ENCODE data around the gene NEK6. TPM values are rescaled to one million over a fixed set of nuclear protein-coding genes. Genes with fewer than 3 reads are reported as not detected.

The NEK6 gene
- total RNA-seq, 2 donors from 2014 or later, result 56.9 to 62.7 TPM

DNA sequence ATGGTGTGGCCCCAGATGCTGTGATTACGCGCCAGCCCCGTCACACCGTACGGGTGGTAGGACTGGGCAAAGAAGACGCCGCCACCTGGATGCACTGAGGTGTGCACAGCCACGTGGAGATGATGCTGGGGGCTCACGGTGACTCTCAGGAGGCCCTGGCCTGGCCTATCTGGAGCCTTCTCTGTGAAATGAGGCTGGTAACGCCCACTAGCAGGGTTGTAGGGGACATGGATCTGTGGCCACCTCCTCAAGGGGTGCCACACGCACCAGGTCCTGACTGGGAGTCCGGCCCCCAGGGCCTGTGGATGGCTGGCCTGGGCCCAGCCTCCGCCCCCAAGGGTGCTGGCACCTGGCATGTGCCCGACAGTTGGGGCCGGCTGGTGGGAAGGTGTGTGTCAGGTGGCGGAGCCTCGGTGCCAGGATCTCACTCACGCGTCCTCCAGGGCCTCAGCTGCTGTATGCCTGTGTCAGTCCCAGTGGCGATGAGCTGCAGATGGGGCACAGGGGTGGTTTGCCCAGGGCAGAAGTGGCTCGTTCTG, 32.4 kb downstream of the NEK6 start:
- no peak for DNase-seq (ENCODE audit: low spot score)
- intact Hi-C loops (cut with DNase I), result loop anchor here in 1 of 2 donors (2.0 kb wide), 1 partner anchor 79 kb away; no protein-coding TSS in a partner anchor

DNA sequence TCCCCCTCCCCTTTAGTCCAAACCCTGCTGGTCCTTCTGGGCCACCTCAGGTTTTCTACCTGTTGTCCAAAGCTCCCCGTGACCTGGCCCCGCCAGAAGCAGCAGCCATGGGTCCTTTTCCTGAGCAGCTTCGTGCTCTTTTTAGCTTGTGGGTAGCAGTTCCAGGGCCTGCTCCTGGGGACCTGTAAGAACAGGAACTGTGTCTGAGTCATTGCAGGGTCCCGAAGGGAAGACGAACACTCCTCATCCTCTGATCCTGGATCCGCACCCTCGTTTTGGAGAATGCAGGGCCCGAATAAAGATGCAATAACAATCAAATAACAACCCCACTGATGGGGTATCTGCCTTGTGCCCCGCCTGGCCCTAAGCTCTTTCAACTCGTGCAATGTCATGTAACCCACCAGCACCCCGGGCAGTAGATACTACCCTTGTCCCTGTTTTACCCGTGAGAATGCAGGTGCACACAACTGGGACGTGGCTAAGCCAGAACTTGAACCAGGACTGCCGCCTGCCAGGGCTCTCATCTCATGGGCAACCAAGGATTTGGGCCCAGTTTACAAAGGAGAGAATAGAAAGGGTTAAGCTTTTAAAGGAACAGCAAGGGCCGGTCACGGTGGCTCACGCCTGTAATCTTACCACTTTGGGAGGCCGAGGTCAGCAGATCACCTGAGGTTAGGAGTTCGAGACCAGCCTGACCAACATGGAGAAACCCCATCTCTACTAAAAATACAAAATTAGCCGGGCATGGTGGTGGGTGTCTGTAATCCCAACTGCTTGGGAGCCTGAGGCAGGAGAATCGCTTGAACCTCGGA, 33.2 kb downstream of the NEK6 start:
- intact Hi-C loops (cut with DNase I), result loop anchor here in 1 of 2 donors (2.0 kb wide), 1 partner anchor 80 kb away; no protein-coding TSS in a partner anchor
- DNase-seq (ENCODE audit: low spot score), result no peak

DNA sequence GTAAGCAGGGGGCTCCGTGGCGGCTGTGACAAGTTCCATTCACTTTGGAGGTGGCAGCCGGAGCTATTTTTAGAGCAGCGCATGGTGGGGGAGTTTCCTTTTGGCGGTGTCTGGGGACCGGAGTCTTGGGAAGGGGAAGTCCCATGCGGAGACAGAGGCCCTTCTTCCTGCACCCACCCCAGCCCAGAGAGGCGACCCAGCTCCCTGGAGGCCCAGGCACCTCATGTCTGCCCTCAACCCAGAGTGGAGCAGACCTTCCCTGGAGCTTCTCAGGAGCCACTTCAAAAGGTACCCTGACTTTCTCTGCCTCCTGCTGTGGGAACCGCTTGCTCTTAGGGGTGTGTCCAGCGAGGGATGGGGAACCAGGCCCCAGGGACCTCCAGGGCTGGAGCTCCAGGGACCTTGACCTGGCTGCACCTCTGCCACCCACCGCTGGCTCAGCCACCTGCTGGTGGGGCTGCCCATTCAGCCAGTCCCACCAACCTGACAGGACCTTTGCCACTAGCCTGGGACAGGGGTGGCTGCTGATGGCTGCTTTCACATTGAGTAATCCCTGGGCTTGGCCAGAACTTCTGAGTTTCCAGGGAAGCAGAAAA, 34.1 kb downstream of the NEK6 start:
- no peak for DNase-seq (ENCODE audit: low spot score)
- intact Hi-C loops (cut with DNase I), result loop anchor here in 1 of 2 donors (2.0 kb wide), 1 partner anchor 81 kb away; no protein-coding TSS in a partner anchor

DNA sequence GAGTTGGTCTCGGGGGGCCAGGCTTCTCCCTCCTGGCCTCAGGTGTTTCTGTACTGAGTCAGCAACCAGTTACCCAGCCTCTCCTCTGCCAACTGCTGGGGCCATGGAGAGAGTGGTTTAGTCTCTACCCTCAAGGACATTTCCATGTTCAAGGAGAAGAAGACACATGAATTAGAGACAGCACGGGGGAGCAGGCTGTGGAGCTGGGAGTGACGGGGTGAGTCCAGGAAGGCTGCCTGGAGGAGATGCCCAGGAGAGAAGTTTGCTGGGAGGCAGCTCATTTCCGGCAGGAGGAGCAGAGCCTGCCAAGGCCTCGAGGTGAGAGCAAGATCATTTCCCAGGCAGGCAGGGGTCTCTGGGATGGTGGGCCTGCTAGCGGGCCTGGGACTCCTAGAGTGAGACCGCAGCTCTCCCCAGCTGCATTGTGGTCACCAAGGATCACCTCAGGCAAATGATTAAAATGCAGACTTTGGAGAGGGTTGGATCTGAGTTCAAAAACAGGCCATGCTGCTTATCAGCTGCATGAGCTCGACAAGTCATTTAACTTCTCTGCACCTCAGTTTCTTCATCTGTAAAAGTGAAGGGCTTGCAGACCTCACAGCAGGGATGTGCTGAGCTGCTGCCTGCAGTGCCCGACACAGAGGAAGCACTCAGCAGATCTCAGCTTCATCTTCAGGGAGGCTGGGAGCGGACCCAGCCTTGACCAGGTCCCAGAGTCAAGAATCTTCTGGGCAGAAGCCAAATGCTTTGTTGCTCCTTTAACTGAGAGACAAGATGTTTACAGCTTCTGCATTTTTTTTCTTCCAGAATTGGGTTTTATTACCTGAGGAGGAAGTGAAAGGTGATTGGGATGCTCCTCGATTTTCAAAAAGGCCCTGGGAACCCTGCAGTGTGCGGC, 35.2 kb downstream of the NEK6 start:
- intact Hi-C loops (cut with DNase I), result no loop called here
- no peak for DNase-seq (ENCODE audit: low spot score)

DNA sequence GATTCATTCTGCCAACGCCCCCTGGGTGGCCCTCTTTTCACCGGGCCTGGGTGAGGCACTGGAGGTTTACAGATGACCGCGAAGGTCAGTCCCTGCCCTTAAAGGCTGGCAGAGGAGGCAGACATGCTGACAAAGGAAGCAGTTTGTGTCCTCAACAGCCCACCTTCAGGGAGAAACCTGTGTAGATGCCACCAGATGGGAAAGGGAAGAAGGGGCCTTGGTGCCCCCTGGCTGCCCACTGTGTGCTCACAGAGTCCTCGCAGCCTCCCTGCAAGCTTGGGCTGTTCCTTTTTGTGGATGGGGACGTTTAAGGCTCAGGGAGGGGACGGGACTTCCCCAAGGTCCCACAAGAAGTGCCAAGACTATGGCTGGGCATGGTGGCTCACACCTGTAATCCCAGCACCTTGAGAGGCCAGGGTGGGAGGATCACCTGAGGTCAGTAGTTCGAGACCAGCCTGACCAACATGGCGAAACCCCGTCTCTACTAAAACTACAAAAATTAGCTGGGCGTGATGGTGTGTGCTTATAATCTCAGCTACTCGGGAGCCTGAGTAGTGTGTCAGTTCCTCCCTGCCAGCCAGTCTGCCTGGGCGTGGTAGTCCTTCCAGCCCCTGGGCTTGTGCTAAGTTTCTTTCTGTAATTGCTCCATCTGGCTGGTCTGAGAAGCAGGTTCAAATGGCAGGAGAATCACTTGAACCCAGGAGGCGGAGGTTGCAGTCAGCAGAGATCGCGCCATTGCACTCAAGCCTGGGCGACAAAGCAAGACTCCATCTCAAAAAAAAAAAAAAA, 36.2 kb downstream of the NEK6 start:
- intact Hi-C loops (cut with DNase I), result loop anchor here in 1 of 2 donors (2.0 kb wide), 1 partner anchor 73 kb away; no protein-coding TSS in a partner anchor
- no peak for DNase-seq (ENCODE audit: low spot score)

DNA sequence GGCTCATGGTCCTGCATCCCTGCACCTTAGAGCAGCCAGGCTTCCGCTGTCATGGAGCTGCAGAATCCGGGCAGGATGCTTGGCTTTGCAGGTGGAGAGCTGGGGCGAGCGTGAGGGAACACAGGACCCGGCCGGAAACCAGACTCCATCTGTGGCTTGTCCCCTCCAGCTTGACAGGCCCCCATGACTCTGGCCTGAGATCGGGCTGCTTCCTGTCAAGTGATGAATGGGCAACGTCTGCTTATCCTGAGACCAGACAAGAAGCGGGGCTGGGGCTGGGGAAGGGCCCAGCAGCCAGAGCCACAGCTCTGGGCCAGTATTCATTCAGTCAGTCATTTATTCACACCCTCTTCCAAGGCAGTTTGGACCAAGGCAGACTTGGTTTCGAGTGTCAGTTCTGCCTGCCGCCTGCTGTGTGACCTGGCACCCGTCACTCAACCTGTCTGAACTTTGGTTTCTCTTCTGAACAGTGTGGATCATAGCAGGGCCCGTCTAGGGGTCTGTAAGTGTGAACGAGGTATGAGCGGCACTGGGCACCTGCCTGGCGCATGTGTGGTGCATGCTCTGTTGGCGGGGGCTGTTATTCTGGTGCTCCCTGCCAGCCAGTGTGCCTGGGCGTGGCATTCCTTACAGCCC, 37.5 kb downstream of the NEK6 start:
- intact Hi-C loops (cut with DNase I), result loop anchor here in 1 of 2 donors (2.0 kb wide), 1 partner anchor 72 kb away; no protein-coding TSS in a partner anchor
- no peak for DNase-seq (ENCODE audit: low spot score)

DNA sequence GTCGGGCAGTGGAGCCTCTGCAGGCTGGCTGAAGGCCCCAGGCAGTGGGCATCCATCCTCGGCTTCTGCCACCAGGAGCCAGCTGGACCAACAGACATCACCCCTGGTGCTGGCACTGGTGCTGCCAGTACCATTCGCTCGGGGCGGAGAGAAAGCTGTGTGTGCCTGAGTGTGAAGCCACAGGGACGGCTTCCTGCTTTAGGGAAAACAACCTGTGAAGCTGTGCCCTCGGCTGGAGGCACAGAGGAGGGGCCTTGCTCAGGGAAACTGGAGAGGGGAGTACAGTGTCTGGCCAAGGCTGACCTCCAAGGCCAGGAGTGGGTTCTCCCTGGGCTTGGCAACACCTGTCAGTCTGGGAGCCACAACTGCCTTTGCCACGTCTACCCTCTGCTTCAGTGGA, 38.3 kb downstream of the NEK6 start:
- intact Hi-C loops (cut with DNase I), result no loop called here

DNA sequence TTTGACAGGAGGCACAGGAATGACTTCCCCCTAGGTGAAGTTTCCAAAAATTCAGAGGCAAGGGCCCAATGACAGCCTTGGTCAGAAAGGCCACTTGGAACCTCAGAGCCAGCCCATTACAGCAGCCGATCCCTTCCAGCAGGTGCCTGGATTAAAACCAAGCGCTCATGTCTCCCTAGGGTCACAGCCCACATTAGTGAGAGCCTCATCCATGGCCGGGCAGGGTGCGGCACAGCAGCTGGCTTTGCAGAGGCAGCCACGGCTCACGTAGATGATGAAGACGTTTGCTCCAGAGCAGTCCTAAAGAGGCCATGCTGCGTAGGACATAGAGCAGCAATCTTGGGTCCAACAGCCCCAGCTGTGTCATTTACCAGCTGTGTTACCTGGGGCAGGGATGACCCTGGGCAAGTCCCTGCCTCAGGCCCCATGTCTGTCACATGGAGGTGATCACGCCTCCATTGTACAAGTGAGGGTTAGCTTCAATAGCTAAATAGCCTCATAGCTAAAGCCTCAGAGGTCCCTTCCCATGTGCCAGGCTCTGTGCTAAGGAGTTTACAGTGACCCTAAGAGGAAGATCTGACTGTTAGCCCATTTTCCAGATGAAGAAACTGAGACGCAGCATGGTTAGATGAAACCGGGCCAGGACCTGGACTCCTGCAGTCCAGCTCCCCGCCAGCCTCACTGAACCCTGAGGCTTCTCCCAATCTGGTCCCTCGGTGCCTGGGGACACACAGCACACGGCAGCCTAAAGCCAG, 39.2 kb downstream of the NEK6 start:
- intact Hi-C loops (cut with DNase I), result no loop called here
- DNase-seq (ENCODE audit: low spot score), result no peak

More for the DNA sequence above, 38.3 kb downstream of the NEK6 start:
- no peak for DNase-seq (ENCODE audit: low spot score)

DNA sequence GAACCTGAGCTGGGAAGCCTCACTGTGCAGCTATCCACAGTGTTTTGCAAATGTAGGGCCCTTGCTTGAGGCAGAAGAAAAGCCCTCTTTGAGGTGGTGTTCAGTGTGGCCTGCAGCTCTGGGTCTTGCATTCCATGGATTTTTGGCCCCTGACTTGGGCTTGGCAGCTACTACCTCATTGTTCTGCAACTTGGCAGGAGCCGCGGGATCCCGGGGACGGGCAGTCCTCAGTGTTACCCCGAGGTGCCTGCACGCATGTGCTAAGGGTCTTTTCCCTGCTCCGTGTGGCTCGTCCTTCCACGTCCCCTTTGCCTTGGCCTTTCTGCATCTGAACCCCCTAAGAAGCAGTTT, 39.8 kb downstream of the NEK6 start:
- intact Hi-C loops (cut with DNase I), result no loop called here
- no peak for DNase-seq (ENCODE audit: low spot score)

DNA sequence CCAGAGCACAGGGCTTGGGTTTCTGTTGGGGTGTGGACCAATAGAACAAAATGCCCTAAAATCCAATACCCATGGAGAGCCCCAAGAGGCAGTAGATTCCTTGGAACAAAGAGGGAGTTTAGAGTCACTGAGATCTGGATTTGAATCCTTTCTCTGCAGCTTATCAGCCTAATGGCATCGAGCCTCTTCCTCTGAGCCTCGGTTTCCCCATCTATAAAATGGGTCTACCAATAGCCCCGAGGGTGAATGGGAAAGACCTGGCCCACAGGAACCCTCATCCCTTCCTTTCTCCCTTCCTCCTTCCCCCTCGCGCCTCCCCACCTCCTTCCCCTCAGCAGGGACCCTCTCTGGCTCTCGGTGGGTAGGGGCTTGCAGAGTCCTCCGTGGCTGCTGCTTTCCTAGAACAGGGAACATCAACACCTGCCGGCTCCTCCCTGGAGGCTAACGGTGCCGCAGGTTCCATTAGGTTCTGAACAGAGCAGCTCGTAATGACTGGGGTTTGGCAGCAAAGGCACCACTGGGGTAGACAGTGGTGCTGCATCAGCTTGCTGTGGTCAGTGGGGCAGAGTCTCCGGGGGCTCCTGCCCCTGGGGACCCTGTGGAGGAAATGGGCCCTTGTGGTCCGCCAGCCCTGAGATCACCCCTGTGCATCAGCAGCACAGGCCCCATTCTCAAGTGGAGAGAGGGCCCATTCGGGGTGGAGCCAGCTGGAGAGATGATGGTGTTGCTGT, 40.3 kb downstream of the NEK6 start:
- DNase-seq (ENCODE audit: low spot score), result no peak
- intact Hi-C loops (cut with DNase I), result no loop called here

DNA sequence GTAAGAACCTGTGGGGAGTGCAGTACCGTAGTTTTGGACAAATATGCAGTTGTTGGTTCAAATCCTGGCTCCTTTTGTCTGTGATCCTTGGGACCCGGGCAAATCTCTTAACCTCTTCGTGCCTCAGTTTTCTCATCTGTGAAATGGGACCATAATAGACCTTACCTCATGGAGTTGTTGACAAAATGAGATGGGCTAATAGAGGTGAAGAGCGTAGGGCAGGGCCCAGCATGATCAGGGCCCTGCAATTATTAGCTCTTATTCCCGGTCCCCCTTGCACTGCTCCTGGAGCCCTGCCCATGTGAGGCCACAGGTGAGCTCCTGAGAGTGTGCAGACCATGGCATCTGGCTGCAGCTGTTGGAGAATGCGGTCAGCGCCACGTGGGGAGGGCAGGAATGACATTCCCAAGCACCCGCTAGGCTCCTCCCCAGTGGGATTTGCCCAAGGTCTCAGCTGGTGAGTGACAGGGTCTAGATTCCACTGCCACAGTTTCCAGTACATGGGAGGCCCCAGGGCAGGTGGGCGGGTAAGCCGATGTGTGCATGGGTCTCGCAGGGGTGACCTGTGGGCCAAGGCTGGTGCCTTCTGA, 41.0 kb downstream of the NEK6 start:
- DNase-seq (ENCODE audit: low spot score), result no peak
- intact Hi-C loops (cut with DNase I), result no loop called here

DNA sequence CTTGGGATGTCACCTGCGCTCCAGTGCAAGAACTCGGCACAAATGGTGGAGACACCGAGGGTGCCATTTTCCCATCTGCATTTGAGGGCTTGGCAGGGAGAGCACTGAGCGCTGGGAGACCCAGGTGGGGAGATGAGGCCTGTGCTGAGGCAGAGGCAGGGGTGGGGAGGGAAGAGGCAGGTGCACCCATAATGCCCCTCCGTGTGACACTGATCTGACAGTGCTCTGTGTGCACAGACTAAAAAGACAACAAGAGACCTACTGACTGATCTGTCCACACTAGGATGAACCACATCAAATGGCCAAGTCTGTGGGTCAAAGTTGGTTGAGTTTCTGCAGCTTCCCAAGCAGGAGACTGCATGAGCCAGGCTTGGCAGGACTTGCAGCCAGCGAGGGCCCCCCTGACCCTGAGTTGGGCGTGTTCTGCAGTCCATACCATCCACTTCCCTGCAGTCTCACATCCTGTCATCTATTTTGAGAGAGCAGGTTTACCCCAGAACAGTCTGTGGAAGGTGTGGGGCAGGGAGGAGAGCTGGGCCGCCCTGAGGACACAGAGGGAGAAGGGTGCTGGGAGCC, 41.9 kb downstream of the NEK6 start:
- no peak for DNase-seq (ENCODE audit: low spot score)
- intact Hi-C loops (cut with DNase I), result no loop called here

DNA sequence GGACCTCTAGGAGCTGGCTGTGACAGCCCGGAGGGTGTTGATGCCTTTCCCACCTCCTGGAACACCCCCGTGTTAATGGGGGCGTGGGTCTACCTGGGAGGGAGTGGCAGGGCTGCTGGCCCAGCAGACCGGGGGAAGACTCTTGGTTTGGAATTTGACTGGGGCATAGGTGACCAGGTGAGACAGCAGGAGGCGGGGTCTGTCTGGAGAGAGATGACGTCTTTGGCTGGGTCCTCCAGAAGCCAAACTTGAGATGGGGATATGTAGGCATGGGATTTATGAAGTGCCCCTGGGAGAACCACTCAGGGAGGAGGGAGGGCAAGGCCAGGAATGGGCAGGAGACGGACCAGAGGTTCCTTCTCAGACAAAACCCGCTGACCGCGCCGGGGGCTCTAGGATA, 42.6 kb downstream of the NEK6 start:
- no peak for DNase-seq (ENCODE audit: low spot score)
- intact Hi-C loops (cut with DNase I), result no loop called here

DNA sequence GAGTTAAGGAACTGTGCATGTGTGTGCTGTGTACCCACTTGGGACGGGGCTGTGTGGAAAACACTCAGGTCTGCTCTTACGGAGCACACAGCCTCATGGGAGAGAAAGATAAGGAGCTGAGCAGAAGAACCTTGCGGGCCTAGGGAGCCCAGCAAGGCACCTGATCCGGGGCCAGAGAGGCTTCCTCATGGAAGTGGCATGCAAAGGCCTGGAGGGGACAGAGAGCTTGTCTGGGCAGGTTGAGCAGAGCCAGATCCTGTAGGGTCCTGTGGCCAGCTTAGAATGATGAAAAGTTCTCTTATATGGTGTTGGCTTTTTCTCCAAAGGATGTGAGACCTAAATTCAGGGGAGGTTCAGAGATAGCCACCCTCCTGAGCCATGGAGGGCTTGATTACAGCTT, 45.2 kb downstream of the NEK6 start:
- DNase-seq (ENCODE audit: low spot score), result no peak
- intact Hi-C loops (cut with DNase I), result no loop called here

DNA sequence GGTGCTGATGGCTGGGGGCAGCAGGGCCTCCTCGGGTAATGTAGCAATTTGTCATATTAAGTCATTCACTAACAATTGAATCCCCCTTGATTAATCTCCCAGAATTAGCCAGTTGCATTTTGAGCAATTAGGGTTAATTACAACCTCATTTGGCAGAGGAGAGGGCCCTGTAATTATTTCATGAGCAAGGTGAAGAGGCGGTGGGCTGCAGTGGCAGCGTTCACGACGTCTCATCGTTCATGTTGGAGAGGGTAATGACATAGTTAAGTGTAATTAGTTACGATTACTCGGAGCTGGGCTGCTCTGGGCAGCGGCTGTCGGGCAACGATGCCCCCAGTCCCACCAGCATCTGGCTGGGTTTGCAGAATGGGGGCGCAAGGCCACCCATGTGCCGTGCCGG, 46.0 kb downstream of the NEK6 start:
- intact Hi-C loops (cut with DNase I), result no loop called here
- DNase-seq (ENCODE audit: low spot score), result no peak

DNA sequence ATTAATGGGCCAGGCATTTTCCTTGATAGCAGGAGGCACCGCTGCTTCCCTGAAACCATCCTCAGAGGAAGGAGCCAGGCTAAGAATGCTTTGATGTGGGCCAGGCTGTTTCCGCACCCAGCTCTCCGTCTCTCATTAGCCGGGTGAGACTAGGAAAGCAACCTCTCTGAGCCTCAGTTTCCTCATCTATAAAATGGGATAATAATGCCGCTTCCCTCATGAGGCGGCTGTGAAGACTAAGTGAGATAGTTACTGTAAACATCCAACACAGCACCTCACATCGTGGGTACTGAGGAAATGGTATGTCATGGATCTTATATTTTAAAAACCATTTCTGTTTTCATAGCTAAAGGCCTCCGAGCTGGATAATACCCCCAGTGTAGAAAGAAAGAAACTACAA, 46.5 kb downstream of the NEK6 start:
- no peak for DNase-seq (ENCODE audit: low spot score)
- intact Hi-C loops (cut with DNase I), result no loop called here
